HEK293 (cell line): ENCODE measurements around the gene MRPL45.

ENCODE experiments used
- CTCF ChIA-PET: fragments of 350-600 bp; formaldehyde crosslinking; extraction: SDS; loops from one replicate; lab custom pipeline; 2021; ENCODE audit warnings: antibody characterized with exemption; lab: Yijun Ruan, JAX
- POLR2A ChIA-PET: fragments of 300-600 bp; formaldehyde crosslinking; extraction: SDS; loops from one replicate; lab custom pipeline; 2020; ENCODE audit warnings: antibody characterized with exemption, inconsistent platforms; lab: Yijun Ruan, JAX
- H3K27ac ChIP-seq: fragments of 200-500 bp; sonication (Bioruptor generic); 2 replicates; pipeline ENCODE4 v1.5.1; 2014; ENCODE audit warnings: low read depth, low read length, control low read depth, inconsistent platforms; ENCODE audit errors: extremely low read depth
- H3K36me3 ChIP-seq, 2 experiments: fragments of 200-500 bp in 1 of 2; sonication (Bioruptor generic) in 1 of 2; 1 replicate in 1 of 2; 2 replicates in 1 of 2; pipeline ENCODE4 v1.5.1; 2014 to 2017; ENCODE audit warnings: inconsistent platforms in 2 of 2, low read length in 2 of 2; ENCODE audit not compliant: control insufficient read depth in 2 of 2, insufficient read depth in 1 of 2
- H3K4me1 ChIP-seq: fragments of 200-500 bp; sonication (Bioruptor generic); 2 replicates; pipeline ENCODE4 v1.5.1; 2014; ENCODE audit warnings: mild to moderate bottlenecking, low read length, inconsistent platforms; ENCODE audit not compliant: control insufficient read depth, insufficient read depth
- H3K4me3 ChIP-seq: 2 replicates; pipeline ENCODE4 v1.5.1; 2011; ENCODE audit warnings: low read depth, mild to moderate bottlenecking, control low read depth, low read length, moderate library complexity
- H3K9me3 ChIP-seq: fragments of 200-500 bp; sonication (Bioruptor generic); 2 replicates; pipeline ENCODE4 v1.5.1; 2014; ENCODE audit warnings: low read depth, low read length, inconsistent platforms; ENCODE audit not compliant: control insufficient read depth, insufficient read depth
- GLIS2 ChIP-seq: fragments of 450-650 bp; formaldehyde crosslinking; IDR thresholded peaks from 2 replicates; pipeline ENCODE4 v1.5.1; 2016; ENCODE audit warnings: missing biosample characterization, missing genetic modification characterization
- OVOL3 ChIP-seq: fragments of 450-650 bp; formaldehyde crosslinking; IDR thresholded peaks from 2 replicates; pipeline ENCODE4 v1.5.1; 2016; ENCODE audit warnings: missing biosample characterization, missing genetic modification characterization
- YY1 ChIP-seq: fragments of 450-650 bp; formaldehyde crosslinking; IDR thresholded peaks from 2 replicates; pipeline ENCODE4 v1.5.1; 2018; ENCODE audit warnings: missing biosample characterization, missing genetic modification characterization
- ZBTB17 ChIP-seq: fragments of 450-650 bp; formaldehyde crosslinking; IDR thresholded peaks from 2 replicates; pipeline ENCODE4 v1.5.1; 2016; ENCODE audit warnings: missing biosample characterization, missing genetic modification characterization
- ZNF138 ChIP-seq: fragments of 450-650 bp; formaldehyde crosslinking; IDR thresholded peaks from 2 replicates; pipeline ENCODE4 v1.5.1; 2016; ENCODE audit warnings: missing biosample characterization, missing genetic modification characterization, borderline replicate concordance
- ZNF239 ChIP-seq: fragments of 450-650 bp; formaldehyde crosslinking; IDR thresholded peaks from 2 replicates; pipeline ENCODE4 v1.5.1; 2016; ENCODE audit warnings: missing biosample characterization, missing genetic modification characterization
- ZNF24 ChIP-seq: fragments of 450-650 bp; formaldehyde crosslinking; IDR thresholded peaks from 2 replicates; pipeline ENCODE4 v1.5.1; 2016; ENCODE audit warnings: missing biosample characterization, missing genetic modification characterization
- ZNF335 ChIP-seq: fragments of 450-650 bp; formaldehyde crosslinking; conservative IDR thresholded peaks from 2 replicates; pipeline ENCODE4 v1.5.1; 2016; ENCODE audit warnings: missing biosample characterization, missing genetic modification characterization
- ZNF571 ChIP-seq: fragments of 450-650 bp; formaldehyde crosslinking; IDR thresholded peaks from 2 replicates; pipeline ENCODE4 v1.5.0; 2017; ENCODE audit warnings: missing biosample characterization, missing genetic modification characterization
- ZNF585B ChIP-seq: fragments of 450-650 bp; formaldehyde crosslinking; IDR thresholded peaks from 2 replicates; pipeline ENCODE4 v1.5.1; 2016; ENCODE audit warnings: missing biosample characterization, missing genetic modification characterization
- ZNF596 ChIP-seq: fragments of 450-650 bp; IDR thresholded peaks from 2 replicates; pipeline ENCODE4 v1.5.0; 2018; ENCODE audit warnings: missing biosample characterization, mild to moderate bottlenecking, missing genetic modification characterization, moderate library complexity
- ZNF670 ChIP-seq: fragments of 450-650 bp; formaldehyde crosslinking; IDR thresholded peaks from 2 replicates; pipeline ENCODE4 v1.5.1; 2016; ENCODE audit warnings: missing biosample characterization, missing genetic modification characterization, low read depth
- ZNF792 ChIP-seq: fragments of 450-650 bp; formaldehyde crosslinking; IDR thresholded peaks from 2 replicates; pipeline ENCODE4 v1.5.1; 2016; ENCODE audit warnings: missing biosample characterization, missing genetic modification characterization
- ZXDB ChIP-seq: fragments of 450-650 bp; formaldehyde crosslinking; IDR thresholded peaks from 2 replicates; pipeline ENCODE4 v1.5.1; 2016; ENCODE audit warnings: missing biosample characterization, missing genetic modification characterization
- TF ChIP-seq, protein P1 (sequence below): sonication (generic); formaldehyde crosslinking; IDR thresholded peaks from 2 replicates; pipeline ENCODE4 v1.8.1; 2022; ENCODE audit warnings: mild to moderate bottlenecking, moderate library complexity, missing genetic modification reagents
- TF ChIP-seq, protein P2 (sequence below): fragments of 450-650 bp; formaldehyde crosslinking; IDR thresholded peaks from 2 replicates; pipeline ENCODE4 v1.5.1; 2016; ENCODE audit warnings: missing biosample characterization, missing genetic modification characterization, borderline replicate concordance
- TF ChIP-seq, protein P3 (sequence below): fragments of 450-650 bp; formaldehyde crosslinking; IDR thresholded peaks from 2 replicates; pipeline ENCODE4 v1.5.1; 2017; ENCODE audit warnings: missing biosample characterization, missing genetic modification characterization
- TF ChIP-seq, protein P4 (sequence below): fragments of 450-650 bp; formaldehyde crosslinking; IDR thresholded peaks from 2 replicates; pipeline ENCODE4 v1.5.1; 2016; ENCODE audit warnings: missing biosample characterization, missing genetic modification characterization

The MRPL45 gene

DNA sequence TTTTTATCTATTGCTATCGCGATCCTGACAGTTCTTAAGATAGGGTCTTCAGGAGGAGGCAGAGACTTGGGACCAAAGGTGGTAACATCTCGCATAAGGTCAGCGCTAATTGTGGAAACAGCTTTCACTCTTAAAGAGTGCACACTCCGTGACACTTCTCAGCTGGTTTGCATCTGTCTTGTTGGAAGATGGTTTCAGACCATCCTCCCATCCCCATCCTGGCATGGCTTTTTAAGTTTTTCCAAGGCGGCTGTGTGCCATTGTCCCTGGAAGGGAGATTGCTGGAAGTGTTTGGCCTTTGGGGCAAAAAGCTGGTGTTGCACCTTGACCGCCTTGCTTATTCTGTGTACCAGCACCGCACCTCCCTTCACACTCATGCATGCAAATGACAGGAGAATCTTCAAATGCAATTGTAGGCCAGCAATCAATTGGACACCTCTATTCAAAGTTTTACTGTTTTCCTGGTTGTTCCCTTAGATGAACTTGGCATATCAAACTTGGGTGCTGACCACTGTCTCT is 56.2 kb downstream of the MRPL45 start:
- H3K4me1 ChIP-seq, result peaks cover 22% of the 10 kb centered on the region
- peak overlapping the region; percentile 75 for H3K4me3 ChIP-seq
- H3K36me3 ChIP-seq, result no peaks in the 10 kb centered on the region; a peak in 1 of 3 replicates
- ChIA-PET CTCF (interaction anchor here (0.6 to 11.1 kb wide), 8 partner anchors 11 to 232 kb away, joined by 3 to 324 read pairs (median 4); no protein-coding TSS in a partner anchor), POLR2A (interaction anchor here (0.8 to 2.5 kb wide), 6 partner anchors 11 to 62 kb away, joined by 3 to 28 read pairs (median 6); no protein-coding TSS in a partner anchor)
- peak overlapping the region; percentile 35; the same call in 1 of the 2 replicates for H3K27ac ChIP-seq
- TF ChIP-seq ZNF670 (tag by site-specific recombination) (no peak), ZNF335 (peak; percentile 56; the same call in 1 of the 2 replicates)
- no peaks in the 10 kb centered on the region for H3K9me3 ChIP-seq

DNA sequence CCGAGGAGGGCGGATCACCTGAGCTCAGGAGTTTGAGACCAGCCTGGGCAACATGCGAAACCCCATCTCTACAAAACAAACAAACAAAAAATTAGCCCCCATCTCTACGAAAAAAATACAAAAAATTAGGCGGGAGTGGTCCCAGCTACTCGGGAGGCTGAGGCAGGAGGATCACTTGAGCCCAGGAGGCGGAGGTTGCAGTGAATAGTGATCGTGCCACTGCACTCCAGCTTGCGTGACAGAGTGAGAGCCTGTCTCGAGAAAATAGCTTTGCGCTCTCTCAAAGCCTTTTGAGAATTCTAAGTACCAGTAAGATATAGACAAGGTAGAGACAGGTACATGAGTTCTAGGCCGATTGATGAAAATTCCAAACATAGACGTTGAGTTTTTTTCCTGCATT is 56.7 kb downstream of the MRPL45 start:
- Histone ChIP-seq H3K36me3 (no peaks in the 10 kb centered on the region; a peak in 1 of 3 replicates), H3K9me3 (no peaks in the 10 kb centered on the region), H3K4me3 (peak overlapping the region; percentile 3), H3K27ac (no peak overlapping the region), H3K4me1 (peaks cover 27% of the 10 kb centered on the region)
- ChIA-PET POLR2A (interaction anchor here (1.3 to 2.5 kb wide), 4 partner anchors 10 to 61 kb away, joined by 3 to 28 read pairs (median 5); no protein-coding TSS in a partner anchor), CTCF (interaction anchor here (0.6 to 11.1 kb wide), 9 partner anchors 10 to 276 kb away, joined by 3 to 324 read pairs (median 5); no protein-coding TSS in a partner anchor)
- TF ChIP-seq ZNF138 (tag by site-specific recombination), result no peak
- TF ChIP-seq YY1 (tag by site-specific recombination), result no peak
- TF ChIP-seq ZNF239 (tag by site-specific recombination), result no peak
- TF ChIP-seq ZXDB (tag by site-specific recombination), result no peak
- TF ChIP-seq ZNF596 (tag by site-specific recombination), result no peak
- TF ChIP-seq ZNF792 (tag by site-specific recombination), result no peak
- no peak for TF ChIP-seq OVOL3
- TF ChIP-seq GLIS2 (tag by site-specific recombination), result no peak
- TF ChIP-seq, protein P1, sequence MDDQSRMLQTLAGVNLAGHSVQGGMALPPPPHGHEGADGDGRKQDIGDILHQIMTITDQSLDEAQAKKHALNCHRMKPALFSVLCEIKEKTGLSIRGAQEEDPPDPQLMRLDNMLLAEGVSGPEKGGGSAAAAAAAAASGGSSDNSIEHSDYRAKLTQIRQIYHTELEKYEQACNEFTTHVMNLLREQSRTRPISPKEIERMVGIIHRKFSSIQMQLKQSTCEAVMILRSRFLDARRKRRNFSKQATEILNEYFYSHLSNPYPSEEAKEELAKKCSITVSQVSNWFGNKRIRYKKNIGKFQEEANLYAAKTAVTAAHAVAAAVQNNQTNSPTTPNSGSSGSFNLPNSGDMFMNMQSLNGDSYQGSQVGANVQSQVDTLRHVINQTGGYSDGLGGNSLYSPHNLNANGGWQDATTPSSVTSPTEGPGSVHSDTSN, result no peak
- TF ChIP-seq, protein P2, sequence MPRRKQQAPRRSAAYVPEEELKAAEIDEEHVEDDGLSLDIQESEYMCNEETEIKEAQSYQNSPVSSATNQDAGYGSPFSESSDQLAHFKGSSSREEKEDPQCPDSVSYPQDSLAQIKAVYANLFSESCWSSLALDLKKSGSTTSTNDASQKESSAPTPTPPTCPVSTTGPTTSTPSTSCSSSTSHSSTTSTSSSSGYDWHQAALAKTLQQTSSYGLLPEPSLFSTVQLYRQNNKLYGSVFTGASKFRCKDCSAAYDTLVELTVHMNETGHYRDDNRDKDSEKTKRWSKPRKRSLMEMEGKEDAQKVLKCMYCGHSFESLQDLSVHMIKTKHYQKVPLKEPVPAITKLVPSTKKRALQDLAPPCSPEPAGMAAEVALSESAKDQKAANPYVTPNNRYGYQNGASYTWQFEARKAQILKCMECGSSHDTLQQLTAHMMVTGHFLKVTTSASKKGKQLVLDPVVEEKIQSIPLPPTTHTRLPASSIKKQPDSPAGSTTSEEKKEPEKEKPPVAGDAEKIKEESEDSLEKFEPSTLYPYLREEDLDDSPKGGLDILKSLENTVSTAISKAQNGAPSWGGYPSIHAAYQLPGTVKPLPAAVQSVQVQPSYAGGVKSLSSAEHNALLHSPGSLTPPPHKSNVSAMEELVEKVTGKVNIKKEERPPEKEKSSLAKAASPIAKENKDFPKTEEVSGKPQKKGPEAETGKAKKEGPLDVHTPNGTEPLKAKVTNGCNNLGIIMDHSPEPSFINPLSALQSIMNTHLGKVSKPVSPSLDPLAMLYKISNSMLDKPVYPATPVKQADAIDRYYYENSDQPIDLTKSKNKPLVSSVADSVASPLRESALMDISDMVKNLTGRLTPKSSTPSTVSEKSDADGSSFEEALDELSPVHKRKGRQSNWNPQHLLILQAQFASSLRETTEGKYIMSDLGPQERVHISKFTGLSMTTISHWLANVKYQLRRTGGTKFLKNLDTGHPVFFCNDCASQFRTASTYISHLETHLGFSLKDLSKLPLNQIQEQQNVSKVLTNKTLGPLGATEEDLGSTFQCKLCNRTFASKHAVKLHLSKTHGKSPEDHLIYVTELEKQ, result no peak
- no peak for TF ChIP-seq ZNF571 (tag by site-specific recombination)
- TF ChIP-seq ZNF585B (tag by site-specific recombination), result no peak

DNA sequence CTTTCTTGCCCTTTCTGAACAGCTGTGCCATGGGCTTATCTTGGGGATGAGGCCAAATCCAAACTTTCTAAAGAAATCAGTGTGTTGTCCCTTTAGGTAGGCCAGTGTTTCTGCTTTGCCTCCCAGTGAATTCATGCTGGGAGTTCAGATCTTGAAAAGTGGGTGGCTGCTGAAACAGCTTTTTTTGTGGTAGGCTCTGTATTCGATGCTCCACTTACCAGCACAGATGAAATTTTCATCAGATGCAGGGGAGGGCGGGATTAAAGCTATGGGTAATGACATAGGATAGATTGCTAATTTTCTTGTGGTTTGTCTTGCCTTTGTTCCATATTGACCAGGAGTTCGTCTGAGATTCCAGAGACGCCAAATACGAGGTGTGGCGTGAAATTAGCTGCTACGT is 57.5 kb downstream of the MRPL45 start:
- no peaks in the 10 kb centered on the region; a peak in 1 of 3 replicates for H3K36me3 ChIP-seq
- peaks cover 31% of the 10 kb centered on the region for H3K4me1 ChIP-seq
- CTCF ChIA-PET, result interaction anchor here (0.9 to 11.1 kb wide), 9 partner anchors 9 to 230 kb away, joined by 3 to 324 read pairs (median 5); no protein-coding TSS in a partner anchor
- H3K4me3 ChIP-seq, result peak overlapping the region; percentile 2
- no peaks in the 10 kb centered on the region for H3K9me3 ChIP-seq
- POLR2A ChIA-PET, result interaction anchor here (0.9 to 1.6 kb wide), 3 partner anchors 11 to 61 kb away, joined by 3 to 4 read pairs (median 3); no protein-coding TSS in a partner anchor
- H3K27ac ChIP-seq, result no peak overlapping the region
- TF ChIP-seq, protein P3, sequence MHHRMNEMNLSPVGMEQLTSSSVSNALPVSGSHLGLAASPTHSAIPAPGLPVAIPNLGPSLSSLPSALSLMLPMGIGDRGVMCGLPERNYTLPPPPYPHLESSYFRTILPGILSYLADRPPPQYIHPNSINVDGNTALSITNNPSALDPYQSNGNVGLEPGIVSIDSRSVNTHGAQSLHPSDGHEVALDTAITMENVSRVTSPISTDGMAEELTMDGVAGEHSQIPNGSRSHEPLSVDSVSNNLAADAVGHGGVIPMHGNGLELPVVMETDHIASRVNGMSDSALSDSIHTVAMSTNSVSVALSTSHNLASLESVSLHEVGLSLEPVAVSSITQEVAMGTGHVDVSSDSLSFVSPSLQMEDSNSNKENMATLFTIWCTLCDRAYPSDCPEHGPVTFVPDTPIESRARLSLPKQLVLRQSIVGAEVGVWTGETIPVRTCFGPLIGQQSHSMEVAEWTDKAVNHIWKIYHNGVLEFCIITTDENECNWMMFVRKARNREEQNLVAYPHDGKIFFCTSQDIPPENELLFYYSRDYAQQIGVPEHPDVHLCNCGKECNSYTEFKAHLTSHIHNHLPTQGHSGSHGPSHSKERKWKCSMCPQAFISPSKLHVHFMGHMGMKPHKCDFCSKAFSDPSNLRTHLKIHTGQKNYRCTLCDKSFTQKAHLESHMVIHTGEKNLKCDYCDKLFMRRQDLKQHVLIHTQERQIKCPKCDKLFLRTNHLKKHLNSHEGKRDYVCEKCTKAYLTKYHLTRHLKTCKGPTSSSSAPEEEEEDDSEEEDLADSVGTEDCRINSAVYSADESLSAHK, result peak; percentile 76
- TF ChIP-seq ZNF24, result no peak
- peak; percentile 51 for TF ChIP-seq ZBTB17 (tag by site-specific recombination)
- TF ChIP-seq, protein P4, sequence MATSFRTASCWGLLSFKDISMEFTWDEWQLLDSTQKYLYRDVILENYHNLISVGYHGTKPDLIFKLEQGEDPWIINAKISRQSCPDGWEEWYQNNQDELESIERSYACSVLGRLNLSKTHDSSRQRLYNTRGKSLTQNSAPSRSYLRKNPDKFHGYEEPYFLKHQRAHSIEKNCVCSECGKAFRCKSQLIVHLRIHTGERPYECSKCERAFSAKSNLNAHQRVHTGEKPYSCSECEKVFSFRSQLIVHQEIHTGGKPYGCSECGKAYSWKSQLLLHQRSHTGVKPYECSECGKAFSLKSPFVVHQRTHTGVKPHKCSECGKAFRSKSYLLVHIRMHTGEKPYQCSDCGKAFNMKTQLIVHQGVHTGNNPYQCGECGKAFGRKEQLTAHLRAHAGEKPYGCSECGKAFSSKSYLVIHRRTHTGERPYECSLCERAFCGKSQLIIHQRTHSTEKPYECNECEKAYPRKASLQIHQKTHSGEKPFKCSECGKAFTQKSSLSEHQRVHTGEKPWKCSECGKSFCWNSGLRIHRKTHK (tag by site-specific recombination), result no peak
- TF ChIP-seq, protein P2, result no peak
